HCT116 (cell line): ENCODE results near the gene LEMD1. TPM values are rescaled to one million over a fixed set of nuclear protein-coding genes. Genes with fewer than 3 reads are reported as not detected.

Source experiments
- ATAC-seq: fragments of 200-7000 bp; cut with Tn5 transposase; 2 replicates; pipeline ENCODE4 v1.9.1; 2020; ENCODE audit warnings: mild to moderate bottlenecking, moderate library complexity
- BruUV-seq: library from RNA; stranded (reverse); fragments of 400-500 nt; replicated peaks from 2 replicates; lab custom pipeline; 2021; lab: Mats Ljungman, UMichigan
- CTCF ChIA-PET: fragments of 300-600 bp; sonication (Branson Sonifier 250); formaldehyde crosslinking; loops from one replicate; lab custom pipeline; 2021; ENCODE audit warnings: antibody characterized with exemption; lab: Charles Lee
- POLR2A ChIA-PET: fragments of 300-600, 350-600 bp; sonication (Branson Sonifier 250); formaldehyde crosslinking; loops from one replicate; lab custom pipeline; 2021; ENCODE audit warnings: antibody characterized with exemption; lab: Charles Lee
- RAD21 ChIA-PET, 2 experiments: fragments of 300-600 bp; sonication (Branson Sonifier 250); formaldehyde crosslinking; loops; one replicate each; lab custom pipeline; 2023; ENCODE audit warnings: low total read pairs in 2 of 2; ENCODE audit not compliant: uncharacterized antibody in 2 of 2, unreplicated experiment in 2 of 2, low non-redundant PET in 1 of 2; lab: Charles Lee
- DNase-seq: peaks from one replicate; pipeline ENCODE4 v3.0.0-alpha.2; 2010; ENCODE audit warnings: low read depth, low spot score
- H2AFZ ChIP-seq: fragments of 200-600 bp; shearing (Covaris generic), sonication (generic); 2 replicates; pipeline ENCODE4 v1.6.1; 2017; ENCODE audit warnings: low read depth, mixed run types, mixed read lengths, antibody characterized with exemption, low read length; ENCODE audit not compliant: poor library complexity, severe bottlenecking
- H3K27ac ChIP-seq: 2 replicates; pipeline ENCODE4 v1.5.1; 2012; ENCODE audit warnings: low read depth, low read length
- H3K27me3 ChIP-seq: fragments of 200-600 bp; sonication (generic); 2 replicates; pipeline ENCODE4 v1.6.1; 2016; ENCODE audit warnings: mixed run types, low read length, mixed read lengths; ENCODE audit not compliant: insufficient read depth
- H3K36me3 ChIP-seq, 2 experiments: fragments of 200-500 bp in 1 of 2; fragments of 200-600 bp in 1 of 2; sonication (Bioruptor generic) in 1 of 2; sonication (generic) in 1 of 2; 2 replicates each; pipeline versions ENCODE4 v1.5.1 to v1.6.1; 2014 to 2016; ENCODE audit warnings: low read length in 2 of 2, inconsistent platforms in 1 of 2, mixed read lengths in 1 of 2, mixed run types in 1 of 2; ENCODE audit not compliant: insufficient read depth in 2 of 2, control insufficient read depth in 1 of 2
- H3K4me1 ChIP-seq, 2 experiments: fragments of 200-600 bp in 1 of 2; sonication (generic) in 1 of 2; 2 replicates each; pipeline versions ENCODE4 v1.5.1 to v1.6.1; 2012 to 2017; ENCODE audit warnings: low read length in 2 of 2, inconsistent platforms in 1 of 2, mild to moderate bottlenecking in 1 of 2, mixed read lengths in 1 of 2, mixed run types in 1 of 2, moderate library complexity in 1 of 2; ENCODE audit not compliant: insufficient read depth in 2 of 2, control insufficient read depth in 1 of 2
- H3K4me2 ChIP-seq: fragments of 200-600 bp; sonication (generic); 2 replicates; pipeline ENCODE4 v1.6.1; 2017; ENCODE audit warnings: mixed run types, low read length, mixed read lengths
- H3K4me3 ChIP-seq, 2 experiments: fragments of 200-600 bp in 1 of 2; sonication (generic) in 1 of 2; replicated peaks in 1 of 2; 2 replicates each; pipeline ENCODE4 v1.5.1; 2011 to 2016; ENCODE audit warnings: low read length in 2 of 2, control low read depth in 1 of 2, low read depth in 1 of 2, mild to moderate bottlenecking in 1 of 2, mixed read lengths in 1 of 2, mixed run types in 1 of 2
- H3K79me2 ChIP-seq: fragments of 200-600 bp; sonication (generic); 2 replicates; pipeline ENCODE4 v1.6.1; 2017; ENCODE audit warnings: mild to moderate bottlenecking, mixed run types, low read length, moderate library complexity, mixed read lengths; ENCODE audit not compliant: insufficient read depth
- H3K9ac ChIP-seq: fragments of 200-600 bp; sonication (generic); 2 replicates; pipeline ENCODE4 v1.6.1; 2016; ENCODE audit warnings: low read length, mixed read lengths
- H3K9me2 ChIP-seq: fragments of 200-600 bp; sonication (generic), shearing (Covaris generic); 2 replicates; pipeline ENCODE4 v1.6.1; 2017; ENCODE audit warnings: mixed run types, mild to moderate bottlenecking, moderate library complexity; ENCODE audit not compliant: insufficient read depth
- H3K9me3 ChIP-seq, 2 experiments: fragments of 200-500 bp in 1 of 2; fragments of 200-600 bp in 1 of 2; sonication (Bioruptor generic) in 1 of 2; sonication (generic) in 1 of 2; 2 replicates each; pipeline ENCODE4 v1.6.1; 2014 to 2017; ENCODE audit warnings: low read length in 2 of 2, mixed read lengths in 2 of 2, inconsistent platforms in 1 of 2, low read depth in 1 of 2, mild to moderate bottlenecking in 1 of 2, mixed run types in 1 of 2, moderate library complexity in 1 of 2; ENCODE audit not compliant: control insufficient read depth in 1 of 2, insufficient read depth in 1 of 2
- H4K20me1 ChIP-seq: fragments of 200-600 bp; sonication (generic), shearing (Covaris generic); 2 replicates; pipeline ENCODE4 v1.6.1; 2017; ENCODE audit warnings: mixed run types, mild to moderate bottlenecking, moderate library complexity; ENCODE audit not compliant: insufficient read depth
- CBX3 ChIP-seq: IDR thresholded peaks from 2 replicates; pipeline ENCODE4 v1.6.1; 2012; ENCODE audit warnings: low read depth
- CEBPB ChIP-seq: IDR thresholded peaks from 2 replicates; pipeline ENCODE4 v1.6.1; 2012; ENCODE audit warnings: low read depth
- CTCF ChIP-seq, 3 experiments: fragments of 200-600 bp in 1 of 3; sonication (generic) in 1 of 3; IDR thresholded peaks in 2 of 3; conservative IDR thresholded peaks in 1 of 3; 2 replicates each; pipeline ENCODE4 v1.5.1; 2012 to 2017; ENCODE audit warnings: low read depth in 2 of 3, low read length in 2 of 3, antibody characterized with exemption in 1 of 3, borderline replicate concordance in 1 of 3, control low read depth in 1 of 3, mild to moderate bottlenecking in 1 of 3, mixed read lengths in 1 of 3, mixed run types in 1 of 3, moderate library complexity in 1 of 3; ENCODE audit not compliant: insufficient read depth in 1 of 3
- EGR1 ChIP-seq: IDR thresholded peaks from 2 replicates; pipeline ENCODE4 v1.6.1; 2012; ENCODE audit warnings: low read depth
- ELF1 ChIP-seq: IDR thresholded peaks from 2 replicates; pipeline ENCODE4 v1.6.1; 2012; ENCODE audit warnings: low read depth, borderline replicate concordance
- EZH2 ChIP-seq: fragments of 200-600 bp; sonication (generic); IDR thresholded peaks from 2 replicates; pipeline ENCODE4 v1.6.1; 2017; ENCODE audit warnings: antibody characterized with exemption, mixed run types
- EZH2phosphoT487 ChIP-seq: fragments of 200-600 bp; IDR thresholded peaks from 2 replicates; pipeline ENCODE4 v1.6.1; 2018; ENCODE audit warnings: antibody characterized with exemption, borderline replicate concordance
- FOSL1 ChIP-seq: IDR thresholded peaks from 2 replicates; pipeline ENCODE4 v1.6.1; 2012; ENCODE audit warnings: low read depth
- JUND ChIP-seq: IDR thresholded peaks from 2 replicates; pipeline ENCODE4 v1.6.1; 2012
- MAX ChIP-seq: IDR thresholded peaks from 2 replicates; pipeline ENCODE4 v1.6.1; 2012
- POLR2A ChIP-seq: IDR thresholded peaks from 2 replicates; pipeline ENCODE4 v1.7.0; 2011; ENCODE audit warnings: borderline replicate concordance; ENCODE audit not compliant: insufficient read depth, insufficient read length; ENCODE audit errors: extremely low read depth
- POLR2AphosphoS5 ChIP-seq: IDR thresholded peaks from 2 replicates; pipeline ENCODE4 v1.6.1; 2011; ENCODE audit warnings: mild to moderate bottlenecking, low read depth, low read length, moderate library complexity
- RAD21 ChIP-seq: IDR thresholded peaks from 2 replicates; pipeline ENCODE4 v1.6.1; 2012; ENCODE audit warnings: low read depth, mild to moderate bottlenecking
- SIN3A ChIP-seq: IDR thresholded peaks from 2 replicates; pipeline ENCODE4 v1.6.1; 2012; ENCODE audit warnings: low read depth
- SP1 ChIP-seq: IDR thresholded peaks from 2 replicates; pipeline ENCODE4 v1.6.1; 2012; ENCODE audit warnings: low read depth
- SRF ChIP-seq: IDR thresholded peaks from 2 replicates; pipeline ENCODE4 v1.6.1; 2012; ENCODE audit warnings: low read depth
- YY1 ChIP-seq: IDR thresholded peaks from 2 replicates; pipeline ENCODE4 v1.6.1; 2011; ENCODE audit warnings: low read length, low read depth, moderate library complexity, mild to moderate bottlenecking; ENCODE audit not compliant: insufficient replicate concordance; ENCODE audit errors: extremely low read depth
- ZFX ChIP-seq: fragments of 450-650 bp; IDR thresholded peaks from 2 replicates; pipeline ENCODE4 v1.6.1; 2017
- intact Hi-C: fragments of 100-400 bp; cut with micrococcal nuclease; formaldehyde crosslinking; loops from 2 replicates; pipeline ENCODE4 v1.10.0; 2022
- total RNA-seq: library from RNA; stranded (reverse); gene quantifications from one replicate; pipeline ENCODE4 v1.2.1, GENCODE V29; 2021; ENCODE audit not compliant: unreplicated experiment
- TF ChIP-seq, protein P1 (sequence below): IDR thresholded peaks from 2 replicates; pipeline ENCODE4 v1.6.1; 2012

LEMD1 gene
- total RNA-seq, 1 experiment from 2014 or later: 11.9 TPM

GRCh38 chr1:205470131-205470530 is 48.3 kb upstream of the LEMD1 start:
- H3K79me2 ChIP-seq: no peaks in the 10 kb centered on the region
- no peak overlapping the region for H3K27ac ChIP-seq
- H2AFZ ChIP-seq: no peak overlapping the region
- H3K9ac ChIP-seq: no peak overlapping the region
- intact Hi-C loops: no loop called here
- RAD21 ChIA-PET: no interaction called here
- no peak overlapping the region for H3K4me2 ChIP-seq
- CTCF ChIA-PET: no interaction called here
- TF ChIP-seq CEBPB (no peak), JUND (no peak)
- no peaks in the 10 kb centered on the region for H3K27me3 ChIP-seq
- POLR2A ChIA-PET: no interaction called here
- H3K9me2 ChIP-seq: no peaks in the 10 kb centered on the region
- BruUV-seq: no TSS peak
- DNase-seq (no peak), ATAC-seq (no peak)
- no peak overlapping the region for H3K4me3 ChIP-seq
- no peaks in the 10 kb centered on the region for H3K36me3 ChIP-seq
- no peaks in the 10 kb centered on the region for H4K20me1 ChIP-seq
- peaks cover 0 to 4% of the 10 kb centered on the region in 2 experiments; a peak in 1 of 4 replicates for H3K9me3 ChIP-seq
- H3K4me1 ChIP-seq: no peaks in the 10 kb centered on the region

GRCh38 chr1:205466595-205467220 is 44.9 kb upstream of the LEMD1 start:
- POLR2A ChIA-PET: no interaction called here
- H2AFZ ChIP-seq: no peak overlapping the region
- no peak overlapping the region for H3K9ac ChIP-seq
- no peaks in the 10 kb centered on the region for H3K79me2 ChIP-seq
- no peaks in the 10 kb centered on the region for H3K4me1 ChIP-seq
- CTCF ChIA-PET: interaction anchor here (1.6 kb wide), 1 partner anchor 19 kb away, joined by 6 read pairs; no protein-coding TSS in a partner anchor
- no peaks in the 10 kb centered on the region for H3K36me3 ChIP-seq
- no peak for DNase-seq
- H3K27ac ChIP-seq: no peak overlapping the region
- BruUV-seq: no TSS peak
- RAD21 ChIA-PET: no interaction called here
- no peaks in the 10 kb centered on the region for H3K9me2 ChIP-seq
- no peaks in the 10 kb centered on the region for H3K9me3 ChIP-seq
- H3K4me3 ChIP-seq: no peak overlapping the region
- ATAC-seq: no peak
- peaks cover 14% of the 10 kb centered on the region for H3K27me3 ChIP-seq
- no peak overlapping the region for H3K4me2 ChIP-seq
- intact Hi-C loops: no loop called here
- no peaks in the 10 kb centered on the region for H4K20me1 ChIP-seq
- TF ChIP-seq POLR2AphosphoS5 (no peak), CBX3 (no peak), JUND (no peak), EZH2 (no peak), RAD21 (no peak), SP1 (no peak), ELF1 (no peak), YY1 (no peak), MAX (no peak), POLR2A (no peak), SIN3A (no peak), EGR1 (no peak), SRF (no peak), FOSL1 (no peak), ZFX (no peak), CTCF (IDR thresholded peaks at IDR 0.05 in 2 of 3, conservative IDR thresholded peaks at IDR 0.05 in 1 of 3; ENCODE audit: borderline replicate concordance in 1 of 3, insufficient read depth in 1 of 3, low read depth in 2 of 3, low read length in 2 of 3) (no peak), EZH2phosphoT487 (no peak)
- TF ChIP-seq, protein P1, sequence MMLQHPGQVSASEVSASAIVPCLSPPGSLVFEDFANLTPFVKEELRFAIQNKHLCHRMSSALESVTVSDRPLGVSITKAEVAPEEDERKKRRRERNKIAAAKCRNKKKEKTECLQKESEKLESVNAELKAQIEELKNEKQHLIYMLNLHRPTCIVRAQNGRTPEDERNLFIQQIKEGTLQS: no peak
